GM10266 (cell line): ENCODE results near the gene TNFSF18.

Source experiments
- DNase-seq: peaks from one replicate; pipeline ENCODE4 v3.0.0; 2012; ENCODE audit errors: extremely low spot score
- TF ChIP-seq, protein P1 (sequence below): IDR thresholded peaks from 2 replicates; pipeline ENCODE4 v1.5.1; 2012; ENCODE audit warnings: mild to moderate bottlenecking, low read depth; ENCODE audit not compliant: control insufficient read depth, insufficient read depth; ENCODE audit errors: missing control alignments

TNFSF18 gene

DNA sequence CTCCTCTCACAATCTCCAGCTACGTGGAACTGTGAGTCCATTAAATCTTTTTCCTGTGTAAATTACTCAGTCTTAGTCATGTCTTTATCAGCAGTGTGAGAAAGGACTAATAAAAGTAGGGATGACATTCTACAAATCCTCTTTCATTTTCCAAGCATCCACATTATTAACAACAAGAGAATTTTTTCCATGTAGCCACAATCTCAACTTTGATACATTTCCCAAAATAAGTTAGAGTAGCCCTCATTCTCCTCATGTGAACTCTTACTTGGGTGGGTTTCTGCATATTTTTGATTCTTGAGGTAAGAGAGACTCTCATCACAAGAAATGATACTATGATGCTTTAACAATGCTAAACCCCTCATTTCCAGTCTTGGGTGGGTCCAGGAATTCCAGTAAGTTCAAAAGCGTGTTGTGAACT, 52.8 kb downstream of the TNFSF18 start:
- TF ChIP-seq, protein P1, sequence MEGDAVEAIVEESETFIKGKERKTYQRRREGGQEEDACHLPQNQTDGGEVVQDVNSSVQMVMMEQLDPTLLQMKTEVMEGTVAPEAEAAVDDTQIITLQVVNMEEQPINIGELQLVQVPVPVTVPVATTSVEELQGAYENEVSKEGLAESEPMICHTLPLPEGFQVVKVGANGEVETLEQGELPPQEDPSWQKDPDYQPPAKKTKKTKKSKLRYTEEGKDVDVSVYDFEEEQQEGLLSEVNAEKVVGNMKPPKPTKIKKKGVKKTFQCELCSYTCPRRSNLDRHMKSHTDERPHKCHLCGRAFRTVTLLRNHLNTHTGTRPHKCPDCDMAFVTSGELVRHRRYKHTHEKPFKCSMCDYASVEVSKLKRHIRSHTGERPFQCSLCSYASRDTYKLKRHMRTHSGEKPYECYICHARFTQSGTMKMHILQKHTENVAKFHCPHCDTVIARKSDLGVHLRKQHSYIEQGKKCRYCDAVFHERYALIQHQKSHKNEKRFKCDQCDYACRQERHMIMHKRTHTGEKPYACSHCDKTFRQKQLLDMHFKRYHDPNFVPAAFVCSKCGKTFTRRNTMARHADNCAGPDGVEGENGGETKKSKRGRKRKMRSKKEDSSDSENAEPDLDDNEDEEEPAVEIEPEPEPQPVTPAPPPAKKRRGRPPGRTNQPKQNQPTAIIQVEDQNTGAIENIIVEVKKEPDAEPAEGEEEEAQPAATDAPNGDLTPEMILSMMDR, result no peak
- DNase-seq, result no peak

DNA sequence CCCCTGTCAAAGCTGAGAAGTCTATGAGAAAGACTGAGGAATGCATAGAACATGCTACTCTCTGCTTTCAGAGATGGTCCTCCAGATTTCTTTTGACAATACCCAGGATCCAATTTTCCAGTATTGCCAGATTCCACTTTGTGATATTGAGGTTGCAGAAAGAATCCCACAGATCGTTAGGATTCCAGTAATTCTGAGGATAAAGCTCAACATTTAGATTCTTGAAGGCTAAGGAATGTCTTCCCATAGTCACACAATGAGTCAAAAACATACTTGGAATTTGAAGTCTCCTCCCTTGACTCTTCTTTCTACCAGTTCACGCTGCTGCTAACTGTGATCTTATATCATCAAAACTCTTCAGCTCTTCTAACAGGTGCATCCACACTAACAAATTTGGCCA, 57.1 kb downstream of the TNFSF18 start:
- no peak for DNase-seq
- TF ChIP-seq, protein P1, result no peak

DNA sequence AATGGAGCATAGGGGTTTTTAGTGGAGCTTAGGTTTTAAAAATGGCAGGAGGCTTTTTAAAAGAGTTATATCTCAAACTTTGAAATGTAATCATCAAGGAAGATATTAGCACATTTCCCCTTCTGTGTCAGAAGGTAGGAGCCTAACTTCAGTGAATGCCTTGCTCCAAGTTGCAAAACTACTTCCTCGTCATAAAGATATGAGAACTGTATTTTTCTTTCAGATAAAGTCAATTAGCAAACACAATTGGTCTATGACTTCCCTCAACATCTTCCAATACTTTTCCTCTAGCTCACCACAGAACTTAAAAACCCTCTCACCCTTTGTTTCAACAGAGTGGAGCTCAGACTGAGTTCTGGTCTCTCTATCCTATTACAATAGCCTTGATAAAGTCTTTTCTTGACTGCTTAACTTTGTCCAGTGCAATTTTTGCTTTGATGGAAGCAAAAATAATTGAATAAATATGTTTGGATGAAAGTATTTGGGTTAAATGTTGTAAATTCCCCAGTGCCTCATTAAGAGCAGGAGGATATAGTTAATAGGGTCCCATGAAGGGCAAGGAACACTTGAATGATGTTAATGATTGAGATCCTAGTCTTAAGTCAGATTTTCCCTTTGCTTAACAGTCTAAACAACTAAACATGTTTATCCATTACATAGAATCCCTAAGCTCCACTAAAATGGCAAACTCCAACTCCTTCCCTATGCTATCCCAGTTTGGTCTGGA, 58.9 kb downstream of the TNFSF18 start:
- no peak for DNase-seq
- TF ChIP-seq, protein P1, result no peak

DNA sequence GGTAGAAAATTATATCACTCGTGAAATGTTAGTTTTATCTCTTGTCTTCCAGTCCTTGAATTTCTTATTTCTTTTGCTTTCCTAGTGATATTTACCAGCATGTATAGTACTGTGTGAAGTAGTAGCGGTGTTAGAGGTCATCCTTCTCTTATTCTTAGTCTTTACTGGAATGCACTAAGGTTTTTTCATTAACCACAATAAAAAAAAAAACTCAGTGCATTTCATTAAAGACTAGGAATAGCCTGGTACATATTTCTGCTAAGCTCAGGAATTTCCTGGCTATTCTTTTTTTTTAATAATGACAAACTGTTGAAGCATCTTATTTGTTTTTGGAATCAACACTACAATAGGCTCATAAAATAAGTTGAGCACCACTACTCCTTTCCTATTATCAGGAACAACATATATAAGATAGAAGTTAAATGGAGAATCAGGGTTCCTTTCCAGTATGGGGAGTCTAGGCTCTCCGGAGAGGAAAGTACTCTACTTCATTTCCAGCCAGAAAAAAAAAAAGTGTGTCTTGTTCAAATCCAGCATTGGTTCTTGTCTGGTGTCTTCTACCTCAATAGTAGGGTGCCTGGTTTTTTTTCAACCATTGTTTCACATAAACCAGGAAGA, 60.0 kb downstream of the TNFSF18 start:
- TF ChIP-seq, protein P1, result no peak
- no peak for DNase-seq
